Measurements from ENCODE around the gene CPVL.

Gene CPVL

GRCh38 chr7:28976022-28976421, 170.3 kb downstream of the CPVL start:
- no peak for DNase-seq (ENCODE audit: low read depth, low spot score)
- TF ChIP-seq SUZ12 (IDR thresholded peaks at IDR 0.05; ENCODE audit: extremely low read depth, insufficient read depth, insufficient read length) (no peak), ZNF274 (IDR thresholded peaks at IDR 0.05; ENCODE audit: low read depth, low read length) (no peak), YY1 (IDR thresholded peaks at IDR 0.05; ENCODE audit: insufficient read depth, insufficient read length) (no peak)

GRCh38 chr7:28973591-28973990, 172.7 kb downstream of the CPVL start:
- DNase-seq (ENCODE audit: low read depth, low spot score): no peak
- Histone ChIP-seq H3K27me3 (ENCODE audit: insufficient read depth, insufficient read length) (no peaks in the 10 kb centered on the region), H3K4me3 (ENCODE audit: insufficient read length, low read depth) (no peak overlapping the region), H3K36me3 (ENCODE audit: insufficient read depth, insufficient read length, low read length) (no peaks in the 10 kb centered on the region), H3K9ac (ENCODE audit: insufficient read length, low read depth) (no peak overlapping the region), H3K4me1 (ENCODE audit: insufficient read depth, insufficient read length) (no peaks in the 10 kb centered on the region), H3K9me3 (ENCODE audit: insufficient read depth, low read length) (peaks cover 61% of the 10 kb centered on the region)
- TF ChIP-seq ZNF274 (IDR thresholded peaks at IDR 0.05; ENCODE audit: low read depth, low read length) (no peak), YY1 (IDR thresholded peaks at IDR 0.05; ENCODE audit: insufficient read depth, insufficient read length) (no peak), SUZ12 (IDR thresholded peaks at IDR 0.05; ENCODE audit: extremely low read depth, insufficient read depth, insufficient read length) (no peak)

More at GRCh38 chr7:28976022-28976421, 170.3 kb downstream of the CPVL start:
- Histone ChIP-seq H3K36me3 (ENCODE audit: insufficient read depth, insufficient read length, low read length) (no peaks in the 10 kb centered on the region), H3K4me1 (ENCODE audit: insufficient read depth, insufficient read length) (peaks cover 2% of the 10 kb centered on the region), H3K9ac (ENCODE audit: insufficient read length, low read depth) (no peak overlapping the region), H3K27me3 (ENCODE audit: insufficient read depth, insufficient read length) (no peaks in the 10 kb centered on the region), H3K9me3 (ENCODE audit: insufficient read depth, low read length) (peaks cover 43% of the 10 kb centered on the region), H3K4me3 (ENCODE audit: insufficient read length, low read depth) (no peak overlapping the region)

GRCh38 chr7:28964056-28964455, 182.3 kb downstream of the CPVL start:
- Histone ChIP-seq H3K36me3 (ENCODE audit: insufficient read depth, insufficient read length, low read length) (no peaks in the 10 kb centered on the region), H3K9ac (ENCODE audit: insufficient read length, low read depth) (no peak overlapping the region), H3K9me3 (ENCODE audit: insufficient read depth, low read length) (no peaks in the 10 kb centered on the region), H3K27me3 (ENCODE audit: insufficient read depth, insufficient read length) (peaks cover 11% of the 10 kb centered on the region), H3K4me3 (ENCODE audit: insufficient read length, low read depth) (no peak overlapping the region), H3K4me1 (ENCODE audit: insufficient read depth, insufficient read length) (peaks cover 3% of the 10 kb centered on the region)
- no peak for DNase-seq (ENCODE audit: low read depth, low spot score)
- no peak for TF ChIP-seq ZNF274 (IDR thresholded peaks at IDR 0.05; ENCODE audit: low read depth, low read length)

- DNase-seq (ENCODE audit: low read depth, low spot score): no peak
- peaks cover 10% of the 10 kb centered on the region for H3K4me1 ChIP-seq (ENCODE audit: insufficient read depth, insufficient read length)
- H3K27me3 ChIP-seq (ENCODE audit: insufficient read depth, insufficient read length): peaks cover 32% of the 10 kb centered on the region
- TF ChIP-seq SUZ12 (IDR thresholded peaks at IDR 0.05; ENCODE audit: extremely low read depth, insufficient read depth, insufficient read length): no peak
- TF ChIP-seq ZNF274 (IDR thresholded peaks at IDR 0.05; ENCODE audit: low read depth, low read length): no peak
- no peak for TF ChIP-seq YY1 (IDR thresholded peaks at IDR 0.05; ENCODE audit: insufficient read depth, insufficient read length)
- H3K9me3 ChIP-seq (ENCODE audit: insufficient read depth, low read length): peaks cover 5% of the 10 kb centered on the region; the same call in 1 of the 2 replicates
- no peak overlapping the region for H3K9ac ChIP-seq (ENCODE audit: insufficient read length, low read depth)
- H3K4me3 ChIP-seq (ENCODE audit: insufficient read length, low read depth): no peak overlapping the region
- H3K36me3 ChIP-seq (ENCODE audit: insufficient read depth, insufficient read length, low read length): no peaks in the 10 kb centered on the region
These were observed 184.4 kb downstream of the CPVL start for GRCh38 chr7:28961972-28962371.

- H3K27me3 ChIP-seq (ENCODE audit: insufficient read depth, insufficient read length): peaks cover 44% of the 10 kb centered on the region
- H3K4me1 ChIP-seq (ENCODE audit: insufficient read depth, insufficient read length): peaks cover 13% of the 10 kb centered on the region
- no peak overlapping the region for H3K9ac ChIP-seq (ENCODE audit: insufficient read length, low read depth)
- H3K36me3 ChIP-seq (ENCODE audit: insufficient read depth, insufficient read length, low read length): no peaks in the 10 kb centered on the region
- DNase-seq (ENCODE audit: low read depth, low spot score): no peak
- no peak overlapping the region for H3K4me3 ChIP-seq (ENCODE audit: insufficient read length, low read depth)
- TF ChIP-seq YY1 (IDR thresholded peaks at IDR 0.05; ENCODE audit: insufficient read depth, insufficient read length) (no peak), SUZ12 (IDR thresholded peaks at IDR 0.05; ENCODE audit: extremely low read depth, insufficient read depth, insufficient read length) (no peak), ZNF274 (IDR thresholded peaks at IDR 0.05; ENCODE audit: low read depth, low read length) (no peak)
- peaks cover 18% of the 10 kb centered on the region; the same call in 1 of the 2 replicates for H3K9me3 ChIP-seq (ENCODE audit: insufficient read depth, low read length)
These were observed 186.1 kb downstream of the CPVL start for GRCh38 chr7:28960071-28960840.

GRCh38 chr7:28958980-28959347, 187.4 kb downstream of the CPVL start:
- Histone ChIP-seq H3K4me3 (ENCODE audit: insufficient read length, low read depth) (peak overlapping the region; percentile 56), H3K4me1 (ENCODE audit: insufficient read depth, insufficient read length) (peaks cover 15% of the 10 kb centered on the region), H3K36me3 (ENCODE audit: insufficient read depth, insufficient read length, low read length) (no peaks in the 10 kb centered on the region), H3K9me3 (ENCODE audit: insufficient read depth, low read length) (peaks cover 19% of the 10 kb centered on the region; the same call in 1 of the 2 replicates), H3K9ac (ENCODE audit: insufficient read length, low read depth) (peak overlapping the region; percentile 43), H3K27me3 (ENCODE audit: insufficient read depth, insufficient read length) (peaks cover 44% of the 10 kb centered on the region)
- TF ChIP-seq YY1 (IDR thresholded peaks at IDR 0.05; ENCODE audit: insufficient read depth, insufficient read length) (no peak), ZNF274 (IDR thresholded peaks at IDR 0.05; ENCODE audit: low read depth, low read length) (no peak), SUZ12 (IDR thresholded peaks at IDR 0.05; ENCODE audit: extremely low read depth, insufficient read depth, insufficient read length) (no peak)
- DNase-seq (ENCODE audit: low read depth, low spot score): no peak

GRCh38 chr7:28958235-28958979, 187.9 kb downstream of the CPVL start, which contains the start of gene TRIL:
Gene TRIL, minus strand, starts transcription at chr7:28958330. Its CDS starts 284 bp downstream, at chr7:28958046.
- H3K9ac ChIP-seq (ENCODE audit: insufficient read length, low read depth): peak within 1 kb of the TSS; percentile 43
- TF ChIP-seq ZNF274 (IDR thresholded peaks at IDR 0.05; ENCODE audit: low read depth, low read length) (no peak), YY1 (IDR thresholded peaks at IDR 0.05; ENCODE audit: insufficient read depth, insufficient read length) (no peak), SUZ12 (IDR thresholded peaks at IDR 0.05; ENCODE audit: extremely low read depth, insufficient read depth, insufficient read length) (no peak)
- peaks cover 44% of the 10 kb centered on the region for H3K27me3 ChIP-seq (ENCODE audit: insufficient read depth, insufficient read length)
- DNase-seq (ENCODE audit: low read depth, low spot score): peak; percentile 60
- H3K4me3 ChIP-seq (ENCODE audit: insufficient read length, low read depth): peak within 1 kb of the TSS; percentile 56
- peaks cover 15% of the 10 kb centered on the region for H3K4me1 ChIP-seq (ENCODE audit: insufficient read depth, insufficient read length)
- peaks cover 19% of the 10 kb centered on the region; the same call in 1 of the 2 replicates for H3K9me3 ChIP-seq (ENCODE audit: insufficient read depth, low read length)
- no peaks in the 10 kb centered on the region for H3K36me3 ChIP-seq (ENCODE audit: insufficient read depth, insufficient read length, low read length)
